HG02885 (cell line): ENCODE data around the gene HBB.

Experiments
- ATAC-seq: cut with Tn5 transposase; IDR thresholded peaks from one replicate; pipeline ENCODE4 v1.9.1; 2021; ENCODE audit warnings: mild to moderate bottlenecking; ENCODE audit not compliant: unreplicated experiment, poor library complexity

Gene HBB

GRCh38 chr11:5229796-5230195 lies 2.9 kb upstream of the HBB start:
- ATAC-seq, result no peak

- ATAC-seq, result no peak
These were observed 2.5 kb upstream of the HBB start for GRCh38 chr11:5229356-5229755.

GRCh38 chr11:5228124-5228523 lies 1.3 kb upstream of the HBB start:
- ATAC-seq, result no peak

GRCh38 chr11:5227681-5228080 lies 810 bp upstream of the HBB start:
- no peak for ATAC-seq

GRCh38 chr11:5225480-5225871 lies 1.4 kb downstream of the HBB start:
- ATAC-seq, result no peak

GRCh38 chr11:5224538-5225479 lies 2.1 kb downstream of the HBB start:
- no peak for ATAC-seq

- no peak for ATAC-seq
These were observed 3.2 kb downstream of the HBB start for GRCh38 chr11:5223686-5224085.

GRCh38 chr11:5223146-5223545 lies 3.7 kb downstream of the HBB start:
- no peak for ATAC-seq

- ATAC-seq, result no peak
These were observed 16.4 kb downstream of the HBB start for GRCh38 chr11:5210376-5210885.

GRCh38 chr11:5204787-5205186 lies 22.1 kb downstream of the HBB start:
- peak; percentile 83 for ATAC-seq

GRCh38 chr11:5203366-5203765 lies 23.5 kb downstream of the HBB start:
- no peak for ATAC-seq

GRCh38 chr11:5200582-5200981 lies 26.3 kb downstream of the HBB start, which contains the start of gene OR51V1:
OR51V1 (minus strand) TSS chr11:5200682; CDS start chr11:5200682, 0 bp downstream.
- ATAC-seq, result no peak

- no peak for ATAC-seq
These were observed 28.6 kb downstream of the HBB start for GRCh38 chr11:5198285-5198684.

- ATAC-seq, result no peak
These were observed 29.3 kb downstream of the HBB start for GRCh38 chr11:5197536-5197935.

- no peak for ATAC-seq
These were observed 30.1 kb downstream of the HBB start for GRCh38 chr11:5196731-5197130.

- ATAC-seq, result no peak
These were observed 30.8 kb downstream of the HBB start for GRCh38 chr11:5196067-5196466.

GRCh38 chr11:5192738-5193137 lies 34.1 kb downstream of the HBB start:
- ATAC-seq, result no peak

- ATAC-seq, result no peak
These were observed 38.7 kb downstream of the HBB start for GRCh38 chr11:5188201-5188600.

GRCh38 chr11:5178046-5178837 lies 48.6 kb downstream of the HBB start:
- no peak for ATAC-seq
